Skin of body (tissue), 2 donors: ENCODE data around the gene OR5H1. TPM values are rescaled to one million over a fixed set of nuclear protein-coding genes. Genes with fewer than 3 reads are reported as not detected.
"Not testable (repeated sequence)": the region's sequence is repeated elsewhere in the genome, so short reads cannot be mapped to it uniquely, and the experiment has no call there.

Experiments used
- DNase-seq: peaks from one replicate; lab custom pipeline; 2025; lab: John Stamatoyannopoulos, UW
- total RNA-seq: library from RNA; depleted of rRNA; stranded (reverse); fragments of >200 nt; gene quantifications from one replicate; pipeline ENCODE4 v1.2.3, GENCODE V29; 2014

The OR5H1 gene
- not detected for total RNA-seq

DNA sequence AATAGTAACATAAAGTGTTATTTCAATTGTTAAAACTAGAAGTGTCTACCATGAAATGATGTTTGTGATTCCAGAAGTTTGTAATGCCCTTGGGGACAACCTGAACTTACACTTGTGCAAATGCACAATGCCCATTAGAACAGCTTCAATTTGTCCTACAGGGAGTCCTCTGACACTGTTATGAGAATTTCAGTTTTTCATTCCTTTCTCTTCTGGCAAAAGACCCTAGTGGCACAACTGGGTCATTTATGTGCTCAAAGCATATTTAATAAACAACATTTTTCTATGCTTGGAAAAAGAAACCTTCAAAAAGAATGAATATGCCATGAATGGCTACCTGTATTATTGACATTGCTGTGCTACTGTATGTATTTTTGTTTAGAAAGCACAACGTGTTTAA lies at the start of gene OR5H1:
OR5H1 (plus strand) TSS at position 301 of the 400 bp plus-strand sequence. CDS start 1,977 bp downstream, outside the sequence.
- no peak for DNase-seq

DNA sequence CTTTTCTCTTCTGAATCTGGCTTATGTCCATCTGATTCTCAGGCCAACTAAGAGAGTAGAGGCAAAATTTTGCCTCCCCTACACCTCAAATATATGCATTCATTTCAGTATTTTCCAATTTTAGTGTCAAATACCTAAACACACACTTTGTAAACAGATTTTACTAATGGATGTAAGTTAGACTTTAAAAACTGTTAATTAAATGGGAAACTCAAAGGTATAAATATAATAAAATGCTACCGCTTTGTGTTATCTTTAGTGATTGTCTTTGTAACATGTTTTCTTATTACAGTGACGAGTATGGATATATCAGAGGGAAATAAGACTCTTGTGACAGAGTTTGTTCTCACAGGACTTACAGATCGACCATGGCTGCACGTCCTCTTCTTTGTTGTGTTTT lies 43.6 kb upstream of the OR5H1 start, which contains the start of gene OR5AC2:
OR5AC2 (plus strand) TSS at position 301 of the 400 bp plus-strand sequence; CDS start at position 301, 0 bp downstream.
- DNase-seq: no peak

DNA sequence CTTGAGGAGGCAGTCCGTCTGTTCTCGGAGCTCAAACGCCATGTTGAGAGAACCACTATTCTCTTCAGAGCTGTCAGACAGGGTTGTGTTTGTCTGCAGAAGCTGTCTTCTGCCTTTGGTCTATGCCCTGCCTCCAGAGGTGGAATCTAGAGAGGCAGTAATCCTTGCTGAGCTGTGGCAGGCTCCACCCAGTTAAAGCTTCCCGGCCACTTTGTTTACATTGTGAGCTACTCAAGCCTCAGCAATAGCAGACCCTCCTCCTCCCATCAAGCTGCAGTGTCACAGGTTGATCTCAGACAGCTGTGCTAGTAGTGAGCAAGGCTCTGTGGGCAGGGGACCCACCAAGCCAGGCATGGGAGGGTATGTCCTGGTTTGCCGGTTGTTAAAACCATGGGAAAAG lies 34.6 kb upstream of the OR5H1 start:
- DNase-seq: no peak

DNA sequence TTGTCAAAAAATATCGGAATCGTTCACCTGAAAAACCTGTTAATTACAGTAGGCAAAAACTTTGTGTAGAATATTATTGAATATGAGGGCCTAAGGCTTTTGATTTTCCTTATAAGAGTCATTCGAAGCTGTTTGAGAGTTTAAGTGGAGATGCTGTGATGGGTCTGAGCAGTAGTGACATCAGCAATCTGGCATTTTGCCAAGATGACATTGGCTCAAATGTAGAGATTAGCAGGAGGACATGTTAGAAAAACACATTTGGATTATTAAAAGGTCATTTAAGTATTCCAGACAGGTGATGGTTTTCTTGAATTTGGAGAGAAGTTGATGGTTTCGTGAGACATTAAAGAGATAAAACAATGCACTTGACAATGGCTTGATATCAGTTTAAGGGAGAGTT lies 30.7 kb upstream of the OR5H1 start:
- no peak for DNase-seq

DNA sequence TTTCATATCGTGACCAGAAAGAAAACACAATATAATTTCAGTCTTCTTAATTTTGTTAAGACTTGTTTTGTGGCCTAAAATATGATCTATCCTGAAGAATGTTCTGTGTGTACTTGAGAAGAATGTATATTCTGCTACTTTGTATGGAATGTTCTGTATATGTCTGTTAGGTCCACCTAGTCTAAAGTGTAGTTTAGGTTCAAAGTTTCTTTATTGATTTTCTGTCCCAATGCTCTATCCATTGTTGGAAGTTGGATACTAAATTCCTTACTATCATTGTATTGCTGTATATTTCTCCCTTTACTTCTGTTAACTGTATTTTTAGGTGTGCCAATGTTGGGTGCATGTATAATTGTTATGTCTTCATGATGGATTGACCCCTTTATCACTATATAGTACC lies 22.4 kb upstream of the OR5H1 start:
- no peak for DNase-seq

DNA sequence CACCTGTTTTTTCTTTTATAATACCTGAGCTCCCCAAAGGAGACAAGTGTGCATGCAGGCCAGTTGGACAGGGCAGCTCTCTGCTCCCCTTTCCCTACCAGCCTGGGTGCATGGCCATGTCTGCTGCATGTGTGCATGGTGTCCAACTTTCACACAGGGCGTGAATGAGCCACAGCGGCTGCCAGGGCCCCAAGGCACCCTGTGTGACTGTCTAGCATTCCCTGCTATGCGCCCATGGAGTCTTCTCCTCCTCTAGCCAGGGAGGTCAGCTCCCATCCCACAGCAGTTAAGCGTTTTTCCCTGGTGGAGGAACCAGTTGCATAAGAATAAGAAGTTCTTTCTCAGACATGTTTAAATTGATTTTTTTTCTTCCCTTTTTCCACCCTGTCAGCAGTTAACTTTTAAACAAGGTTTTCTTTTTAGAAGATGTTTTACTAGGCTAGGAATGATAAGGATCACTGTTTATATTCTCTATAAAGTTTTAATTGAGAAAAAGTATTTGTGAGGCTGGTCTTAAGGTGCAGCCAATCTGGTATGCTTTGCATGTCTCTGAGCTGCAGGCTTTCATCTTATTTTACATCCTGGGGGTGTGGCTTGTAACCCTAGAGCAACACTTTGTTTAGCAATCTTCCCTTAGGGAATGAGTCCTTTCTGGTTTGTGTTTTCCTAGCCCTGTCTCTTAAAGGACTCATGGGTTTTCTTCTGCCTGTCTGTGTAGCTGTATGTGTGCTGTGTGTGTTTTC lies 20.5 kb upstream of the OR5H1 start:
- DNase-seq: no peak

DNA sequence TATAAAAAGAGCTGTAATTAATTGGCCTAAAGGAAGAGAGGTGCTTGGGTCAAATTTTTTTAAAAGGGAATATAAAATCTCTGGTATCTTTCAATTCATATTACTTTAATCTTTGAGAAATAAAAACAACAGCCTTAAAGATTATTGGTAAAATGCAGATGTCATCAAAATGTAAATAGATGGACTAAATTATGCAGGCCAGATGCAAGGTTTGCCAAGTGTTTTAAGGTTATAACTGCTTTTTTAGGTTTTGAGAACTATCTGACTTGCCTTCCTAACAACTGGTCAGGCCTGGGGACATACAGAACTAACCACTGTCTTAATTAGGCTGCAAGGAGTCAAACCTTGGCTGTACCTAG lies 20.0 kb upstream of the OR5H1 start:
- no peak for DNase-seq

DNA sequence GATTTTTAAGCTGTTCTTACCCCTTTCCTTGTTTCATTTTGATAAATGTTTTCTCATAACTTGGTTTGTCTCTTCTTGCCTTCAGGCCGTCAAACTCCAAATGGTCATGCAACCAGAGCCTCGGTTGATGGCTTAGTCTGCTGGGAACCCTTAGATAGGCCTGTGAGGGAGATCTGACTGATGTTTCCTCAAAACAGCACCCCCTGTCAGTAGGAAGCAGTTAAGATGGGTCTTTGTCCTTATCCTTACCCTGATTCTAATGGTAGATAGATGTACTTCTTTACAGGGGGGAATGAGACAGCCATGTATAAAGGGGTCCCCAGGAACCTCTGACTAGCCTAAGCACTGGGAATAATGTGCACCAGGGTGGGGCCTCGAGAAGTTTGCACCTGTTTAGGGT lies 16.3 kb upstream of the OR5H1 start:
- no peak for DNase-seq

DNA sequence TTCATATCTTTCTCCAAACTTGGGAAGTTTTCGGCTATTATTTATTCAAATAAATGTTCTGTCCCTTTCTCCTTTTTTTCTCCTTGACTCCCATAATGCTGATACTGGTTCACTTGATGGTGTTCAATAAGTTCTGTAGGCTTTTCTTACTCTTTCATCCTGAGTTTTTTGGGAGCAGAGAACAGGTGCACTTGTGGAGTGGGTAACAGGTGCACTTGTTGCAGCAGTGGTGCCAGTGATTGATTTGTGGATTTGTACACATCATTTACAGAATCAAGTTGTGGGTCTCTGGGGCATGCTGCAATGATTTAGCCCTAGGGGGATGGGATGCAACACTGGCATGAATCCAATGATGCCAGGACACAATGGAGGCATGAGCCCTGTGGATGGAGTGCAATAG lies 14.8 kb upstream of the OR5H1 start:
- DNase-seq: no peak

DNA sequence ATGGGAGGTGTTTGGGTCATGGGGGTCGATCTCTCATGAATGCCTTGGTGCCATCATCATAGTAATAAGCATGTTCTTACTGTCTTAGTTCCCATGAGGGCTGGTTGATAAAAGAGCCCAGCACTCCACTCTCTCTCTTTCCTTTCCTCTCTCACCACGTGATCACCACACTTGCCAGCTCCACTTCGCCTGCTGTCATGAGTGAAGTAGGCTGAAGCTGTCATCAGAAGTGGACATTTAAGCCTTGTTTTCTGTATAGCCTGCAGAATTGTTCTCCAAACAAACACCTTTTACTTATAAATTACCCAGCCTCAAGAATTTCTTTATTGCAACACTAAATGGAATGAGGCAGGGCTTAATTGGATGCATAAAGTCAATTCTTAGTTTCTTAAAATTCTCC lies 6.1 kb downstream of the OR5H1 start:
- no peak for DNase-seq

DNA sequence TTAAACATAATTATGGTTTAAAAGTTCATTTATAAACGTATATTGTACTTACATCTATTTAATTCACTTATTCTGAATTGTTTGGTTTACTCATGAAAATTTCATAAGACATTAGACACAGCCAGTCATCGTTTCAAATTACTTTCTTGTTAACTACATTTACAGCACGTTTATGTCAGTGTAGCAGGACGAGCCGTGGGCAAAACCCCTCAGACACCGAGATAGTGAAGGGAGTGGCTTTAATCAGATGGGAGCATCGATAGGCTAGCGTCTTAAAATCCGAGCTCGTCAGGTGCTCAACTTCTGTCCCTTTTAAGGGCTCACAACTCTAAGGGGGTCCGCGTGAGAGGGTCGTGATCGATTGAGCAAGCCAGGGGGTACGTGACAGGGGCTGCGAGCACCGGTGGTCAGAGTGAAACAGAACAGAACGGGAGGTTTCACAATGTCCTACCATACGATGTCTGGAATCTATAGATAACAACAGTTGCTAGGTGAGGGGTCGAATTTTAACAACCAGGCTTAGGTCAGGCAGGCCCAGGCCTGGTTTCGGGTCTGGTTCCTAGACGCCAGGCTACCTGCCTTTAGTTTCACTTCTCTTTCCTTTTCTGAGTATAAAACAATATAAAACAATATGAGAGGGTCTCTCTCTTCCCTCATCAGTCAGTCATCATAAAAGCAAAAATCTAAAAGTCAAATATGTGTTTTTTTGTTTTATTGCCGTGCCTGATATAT lies 7.5 kb downstream of the OR5H1 start:
- DNase-seq: not testable (repeated sequence)

DNA sequence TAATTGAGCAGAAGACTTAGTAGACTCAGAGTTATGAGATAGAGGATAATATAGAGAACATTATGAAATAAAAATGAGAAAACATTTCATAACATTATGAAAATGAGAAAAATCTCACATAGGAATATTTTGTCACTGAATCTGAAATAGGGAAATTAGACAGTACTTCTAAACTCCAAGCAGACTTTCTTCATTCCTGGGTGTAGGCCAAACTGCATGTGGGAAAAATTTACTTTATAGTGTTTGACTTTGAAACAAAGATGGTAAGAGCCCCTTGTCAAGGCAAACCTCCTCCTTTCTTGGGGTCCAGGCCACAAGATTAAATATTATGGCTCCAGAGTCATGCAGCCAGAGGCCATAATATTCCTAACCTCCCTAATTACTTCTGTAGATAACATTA lies 10.0 kb downstream of the OR5H1 start:
- no peak for DNase-seq

DNA sequence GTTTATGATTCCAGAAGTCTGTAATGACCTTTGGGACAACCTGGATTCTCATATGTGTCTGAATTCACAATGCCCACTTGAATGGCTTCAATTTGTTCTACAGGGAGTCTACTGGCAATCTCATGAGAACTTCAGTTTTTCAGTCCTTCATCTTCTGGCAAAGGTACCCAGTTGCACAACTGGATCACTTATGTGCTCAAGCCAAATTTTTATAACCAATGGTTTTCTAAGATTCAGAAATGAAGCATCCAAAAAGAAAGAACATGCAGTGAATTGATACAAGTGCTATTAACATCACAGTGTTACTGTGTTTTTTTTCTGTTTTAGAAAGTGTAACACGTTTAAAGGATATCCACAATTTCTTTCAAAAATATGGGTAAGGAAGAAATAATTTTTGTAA lies 16.7 kb downstream of the OR5H1 start, which contains the start of gene OR5H14:
OR5H14 (plus strand) TSS at position 301 of the 400 bp plus-strand sequence. CDS start 1,907 bp downstream, outside the sequence.
- DNase-seq: no peak

DNA sequence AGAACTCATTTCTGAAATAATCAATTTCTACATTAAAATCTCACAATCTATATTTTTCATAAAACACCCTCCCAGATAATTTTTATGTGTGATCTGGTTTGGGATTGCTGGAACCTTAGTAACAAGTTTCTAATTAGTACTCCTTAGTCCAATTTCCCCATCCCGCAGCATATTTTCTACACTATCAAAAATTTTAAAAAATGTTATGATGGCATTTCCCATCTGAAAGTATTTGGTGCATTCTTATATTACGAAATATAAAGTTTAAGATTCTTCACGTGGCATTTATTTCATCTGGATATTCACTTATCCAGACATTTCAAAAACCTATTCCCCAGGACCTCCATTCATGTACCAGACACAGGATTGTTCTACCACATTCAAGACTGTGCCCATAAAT lies 18.2 kb downstream of the OR5H1 start:
- no peak for DNase-seq

DNA sequence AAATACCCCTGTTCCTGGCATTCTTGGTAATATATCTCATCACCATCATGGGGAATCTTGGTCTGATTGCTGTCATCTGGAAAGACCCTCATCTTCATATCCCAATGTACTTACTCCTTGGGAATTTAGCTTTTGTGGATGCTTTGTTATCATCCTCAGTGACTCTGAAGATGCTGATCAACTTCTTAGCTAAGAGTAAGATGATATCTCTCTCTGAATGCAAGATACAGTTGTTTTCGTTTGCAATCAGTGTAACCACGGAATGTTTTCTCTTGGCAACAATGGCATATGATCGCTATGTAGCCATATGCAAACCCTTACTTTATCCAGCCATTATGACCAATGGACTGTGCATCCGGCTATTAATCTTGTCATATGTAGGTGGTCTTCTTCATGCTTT lies 18.9 kb downstream of the OR5H1 start:
- DNase-seq: not testable (repeated sequence)

DNA sequence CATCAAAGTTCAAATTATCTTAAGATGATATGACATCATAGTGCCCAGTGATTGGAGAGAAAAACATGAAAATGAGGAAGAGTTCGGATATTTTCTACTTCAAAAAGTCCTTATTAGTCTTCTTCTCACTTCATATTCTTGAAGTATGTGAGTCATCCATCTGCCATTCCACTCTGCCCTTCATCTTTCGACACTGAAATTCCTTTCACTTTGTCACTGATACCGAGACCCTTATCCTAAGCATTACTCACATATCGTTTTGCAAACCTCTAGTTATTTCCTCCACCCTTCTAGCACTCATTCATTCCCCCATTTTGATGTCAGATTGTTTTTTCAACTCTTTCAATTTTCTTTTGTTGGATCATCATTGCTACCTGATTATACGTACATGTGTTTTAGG lies 20.7 kb downstream of the OR5H1 start:
- DNase-seq: no peak

DNA sequence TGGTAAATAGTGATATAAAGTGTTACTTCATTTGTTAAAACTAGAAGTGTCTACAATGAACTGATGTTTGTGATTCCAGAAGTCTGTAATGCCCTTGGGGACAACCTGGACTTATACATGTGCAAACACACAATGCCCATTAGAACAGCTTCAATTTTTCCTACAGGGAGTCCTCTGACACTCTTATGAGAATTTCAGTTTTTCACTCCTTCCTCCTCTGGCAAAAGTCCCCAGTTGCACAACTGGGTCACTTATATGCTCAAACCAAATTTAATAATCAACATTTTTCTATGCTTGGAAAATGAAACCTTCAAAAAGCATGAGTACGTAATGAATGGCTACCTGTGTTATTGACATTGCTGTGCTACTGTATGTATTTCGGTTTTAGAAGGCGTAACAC lies 35.9 kb downstream of the OR5H1 start, which contains the start of gene OR5H15:
OR5H15 (plus strand) TSS at position 301 of the 400 bp plus-strand sequence. CDS start 2,004 bp downstream, outside the sequence.
- no peak for DNase-seq

DNA sequence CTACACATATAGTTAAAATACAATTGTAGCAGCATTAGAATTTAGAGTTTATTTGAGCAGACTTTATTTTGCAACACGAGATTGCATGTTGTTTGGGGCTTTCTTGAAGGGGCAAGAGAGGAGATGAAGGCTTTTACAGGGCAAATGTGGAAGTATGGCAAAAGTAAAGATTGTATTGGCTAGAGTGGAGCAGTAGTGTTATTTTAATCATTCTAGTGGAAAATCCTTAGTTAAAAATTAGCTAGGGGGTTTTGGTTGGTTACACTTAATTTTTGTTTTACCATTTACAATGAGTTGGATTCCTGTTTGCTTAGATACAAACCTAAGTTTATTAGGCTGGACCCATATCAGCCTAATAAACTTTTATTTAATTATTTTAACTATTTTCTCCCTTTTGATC lies 40.5 kb downstream of the OR5H1 start:
- no peak for DNase-seq

DNA sequence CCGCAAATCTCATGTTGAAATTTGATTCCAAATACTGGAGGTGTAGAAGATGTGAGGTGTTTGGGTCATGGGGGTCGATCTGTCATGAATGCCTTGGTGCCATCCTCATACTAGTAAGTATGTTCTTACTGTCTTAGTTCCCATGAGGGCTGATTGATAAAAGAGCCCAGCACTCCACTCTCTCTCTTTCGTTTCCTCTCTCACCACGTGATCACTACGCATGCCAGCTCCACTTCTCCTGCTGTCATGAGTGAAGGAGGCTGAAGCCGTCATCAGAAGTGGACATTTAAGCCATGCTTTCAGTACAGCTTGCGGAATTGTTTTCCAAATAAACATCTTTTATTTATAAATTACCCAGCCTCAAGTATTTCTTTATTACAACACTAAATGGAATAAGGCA lies 42.1 kb downstream of the OR5H1 start:
- DNase-seq: no peak

DNA sequence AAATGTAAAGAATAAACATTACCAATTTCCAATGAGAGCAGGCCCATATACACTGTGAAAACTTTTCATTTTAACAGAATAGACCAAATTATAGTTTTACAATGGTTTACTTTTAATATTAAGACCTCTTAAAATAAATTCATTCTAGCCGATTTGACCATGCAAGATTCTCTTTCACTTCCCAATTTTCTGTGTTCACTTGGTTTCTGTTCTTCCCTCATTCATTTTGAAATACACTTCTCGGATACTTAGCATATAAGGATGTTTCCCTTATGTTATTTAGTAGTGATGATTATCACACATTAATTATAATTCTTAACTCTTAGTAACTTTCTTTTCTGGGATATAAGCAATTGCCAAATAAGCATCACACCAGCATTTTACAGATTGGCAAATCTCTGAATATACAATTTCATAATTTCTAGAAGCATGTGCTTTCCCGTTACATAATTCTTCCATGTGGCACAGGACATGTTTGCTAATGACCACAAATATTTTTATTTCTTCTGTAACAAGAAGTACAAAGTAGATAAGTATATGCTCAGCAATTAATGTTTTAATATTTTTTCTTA lies 49.9 kb downstream of the OR5H1 start:
- DNase-seq: no peak

DNA sequence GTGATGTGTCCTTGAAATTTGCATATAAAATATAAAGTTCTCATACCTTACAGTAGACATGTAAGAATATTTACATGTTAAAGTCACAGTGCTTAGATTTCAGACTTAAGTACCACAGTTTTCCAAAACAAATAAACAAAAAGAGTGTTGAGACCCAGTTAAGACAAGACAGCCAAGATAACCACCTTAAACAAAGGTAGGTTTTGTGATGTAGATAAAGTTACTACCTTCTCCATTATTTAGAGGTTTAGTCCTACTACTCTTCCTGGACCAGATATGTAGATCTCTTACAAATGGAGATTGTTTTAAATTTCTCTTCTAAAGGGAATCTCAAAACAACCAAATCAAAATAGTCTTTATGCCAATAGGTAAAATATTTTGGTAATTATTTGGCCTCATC lies 51.7 kb downstream of the OR5H1 start:
- DNase-seq: no peak

DNA sequence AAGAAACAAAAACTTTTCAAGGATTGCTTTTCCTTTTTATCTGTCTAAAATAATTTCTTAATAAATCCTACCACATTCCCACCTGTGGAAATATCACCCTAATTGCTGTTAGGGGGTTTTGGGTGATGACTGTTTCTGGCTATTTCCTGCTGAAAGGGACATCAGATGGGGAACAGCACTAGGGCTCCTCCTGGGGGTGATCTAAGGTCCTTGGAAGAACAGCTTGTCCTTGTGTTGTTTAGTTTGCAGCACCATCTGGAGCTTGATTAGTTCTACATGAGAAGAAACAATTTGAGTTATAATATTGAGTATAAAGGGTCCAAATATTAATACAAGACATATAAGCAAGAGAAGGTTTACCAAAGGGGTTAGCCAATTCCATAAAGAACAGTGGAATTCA lies 54.7 kb downstream of the OR5H1 start:
- DNase-seq: no peak
